ENCODE results near the gene NPHS1. TPM values are rescaled to one million over a fixed set of nuclear protein-coding genes. Genes with fewer than 3 reads are reported as not detected.

NPHS1 gene
- total and polyA plus RNA-seq, 9 of the 15 experiments (the other 6 are each of a cell fraction or from before 2014, with no cell fraction given), result 0.01 to 0.28 (median 0.14) TPM; not detected in 5

GRCh38 chr19:35868172-35868822 lies 16.0 kb upstream of the NPHS1 start, which contains the start of gene APLP1:
Gene APLP1, plus strand, starts transcription at chr19:35868574. Its CDS starts 63 bp downstream, at chr19:35868637.
- no peak for FAIRE-seq
- no peak for TF ChIP-seq ZNF253 (CRISPR knock-in tag; conservative IDR thresholded peaks at IDR 0.05)
- TF ChIP-seq ZMIZ1 (IDR thresholded peaks at IDR 0.05; ENCODE audit: low read depth in 2 of 2, low read length in 2 of 2), result no peak
- TF ChIP-seq CHD4 (IDR thresholded peaks at IDR 0.05; ENCODE audit: insufficient read depth, insufficient replicate concordance, low read depth, low read length, poor library complexity, severe bottlenecking), result no peak
- TF ChIP-seq E2F6 (IDR thresholded peaks at IDR 0.05; ENCODE audit: borderline replicate concordance in 1 of 2, extremely low read depth in 1 of 2, insufficient read depth in 1 of 2, insufficient read length in 1 of 2, low read depth in 1 of 2, low read length in 1 of 2, poor library complexity in 1 of 2, severe bottlenecking in 1 of 2), result peak in 1 of 2 experiments; percentile 81
- TF ChIP-seq ID3 (CRISPR knock-in tag; IDR thresholded peaks at IDR 0.05), result no peak
- no peak for TF ChIP-seq ID3 (tag; IDR thresholded peaks at IDR 0.05)
- TF ChIP-seq L3MBTL2 (IDR thresholded peaks at IDR 0.05), result peak; percentile 59
- no peak for TF ChIP-seq U2AF2 (optimal IDR thresholded peaks at IDR 0.05; ENCODE audit: low read depth, low read length)
- no peak for TF ChIP-seq THAP12 (CRISPR knock-in tag; IDR thresholded peaks at IDR 0.05)
- TF ChIP-seq ZNF766 (CRISPR knock-in tag; conservative IDR thresholded peaks at IDR 0.05), result no peak

More at GRCh38 chr19:35868172-35868822, 16.0 kb upstream of the NPHS1 start, which contains the start of gene APLP1:
- Histone ChIP-seq H3K9ac (ENCODE audit: insufficient read depth in 1 of 2, low read depth in 2 of 2, low read length in 2 of 2) (peak within 1 kb of the TSS in 1 of 2 experiments; percentile 72; a peak in 2 of 4 replicates), H3K4me1 (replicated peaks in 1 of 2; ENCODE audit: control insufficient read depth in 2 of 2, insufficient read depth in 2 of 2, low read length in 2 of 2) (peaks cover 20 to 45% of the 10 kb centered on the region in 2 experiments), H3K36me3 (ENCODE audit: control insufficient read depth, insufficient read depth, low read length) (no peaks in the 10 kb centered on the region), H3K9me3 (replicated peaks; ENCODE audit: control insufficient read depth, insufficient read depth, low read depth, low read length) (no peaks in the 10 kb centered on the region), H4K20me1 (replicated peaks; ENCODE audit: control insufficient read depth, insufficient read depth, low read length) (peaks cover 4% of the 10 kb centered on the region; the same call in 1 of the 2 replicates), H2AFZ (ENCODE audit: low read depth, low read length) (peak within 1 kb of the TSS; percentile 96), H3K27ac (ENCODE audit: extremely low read depth, low read depth, low read length) (no peak within 1 kb of the TSS), H3K79me2 (ENCODE audit: control insufficient read depth, insufficient read depth, low read length) (no peaks in the 10 kb centered on the region), H3K9me1 (ENCODE audit: control insufficient read depth, insufficient read depth, low read length) (no peaks in the 10 kb centered on the region), H3K27me3 (ENCODE audit: control insufficient read depth in 2 of 2, insufficient read depth in 2 of 2, low read length in 2 of 2) (peaks cover 0 to 5% of the 10 kb centered on the region in 2 experiments; a peak in 1 of 5 replicates), H3K4me3 (peak within 1 kb of the TSS; percentile 36; the same call in 1 of the 2 replicates), H3K4me2 (ENCODE audit: insufficient read depth, low read length) (peak within 1 kb of the TSS; percentile 86)
- DNase-seq (ENCODE audit: extremely low read depth in 1 of 4, low spot score in 3 of 4), result peak; percentile 76 to 91 (median 86)
- in situ Hi-C loops (cut with MboI), result no loop called here
- BruUV-seq (replicated peaks), result no TSS peak
- 3% methylated on average over 11 of the region's 60 CpGs for WGBS (ENCODE audit: insufficient coverage, low coverage, missing lambda C conversion rate)
- ATAC-seq, result peak; percentile 82
- CTCF ChIA-PET (ENCODE audit: low intra/inter-chr PET ratio), result no interaction called here
- POLR2A ChIA-PET, result no interaction called here
- intact Hi-C loops (cut with micrococcal nuclease), result no loop called here

All from K562 (cell line).